ENCODE results near the gene MTURN. TPM values are rescaled to one million over a fixed set of nuclear protein-coding genes. Genes with fewer than 3 reads are reported as not detected.
"Not testable (repeated sequence)": the region's sequence is repeated elsewhere in the genome, so short reads cannot be mapped to it uniquely, and the experiment has no call there.

MTURN gene
- total and polyA plus RNA-seq, 10 donors: 6.3 to 36.6 (median 14.8) TPM

- TF ChIP-seq POLR2AphosphoS5 (IDR thresholded peaks at IDR 0.05) (no peak), POLR2A (IDR thresholded peaks at IDR 0.05) (no peak), CTCF (IDR thresholded peaks at IDR 0.05 in 8 of 11, conservative IDR thresholded peaks at IDR 0.05 in 3 of 11) (no peak)
- no peaks in the 10 kb centered on the region for H3K27me3 ChIP-seq (replicated peaks in 1 of 7)
- H3K9me3 ChIP-seq: no peaks in the 10 kb centered on the region
- intact Hi-C loops (cut with DNase I; ENCODE audit: low total_unique reads): no loop called here
- H3K4me1 ChIP-seq: no peaks in the 10 kb centered on the region
- H3K27ac ChIP-seq: no peak overlapping the region
- H3K4me3 ChIP-seq: no peak overlapping the region
- DNase-seq: no peak
- peaks cover 0 to 9% (median 0%) of the 10 kb centered on the region in 6 donors for H3K36me3 ChIP-seq
- WGBS, 5 donors: 27 to 48% (median 42%) methylated on average over 3 of the region's 3 CpGs
Measured at GRCh38 chr7:30090111-30090510, 44.7 kb upstream of the MTURN start.

GRCh38 chr7:30091491-30091912, 43.3 kb upstream of the MTURN start:
- Histone ChIP-seq H3K36me3 (no peaks in the 10 kb centered on the region), H3K9me3 (no peaks in the 10 kb centered on the region), H3K4me1 (no peaks in the 10 kb centered on the region), H3K27me3 (replicated peaks in 1 of 7) (no peaks in the 10 kb centered on the region), H3K27ac (no peak overlapping the region), H3K4me3 (no peak overlapping the region)
- intact Hi-C loops (cut with DNase I; ENCODE audit: low total_unique reads): no loop called here
- TF ChIP-seq POLR2AphosphoS5 (IDR thresholded peaks at IDR 0.05): no peak
- no peak for TF ChIP-seq POLR2A (IDR thresholded peaks at IDR 0.05)
- no peak for TF ChIP-seq CTCF (IDR thresholded peaks at IDR 0.05 in 8 of 11, conservative IDR thresholded peaks at IDR 0.05 in 3 of 11)
- no peak for DNase-seq
- WGBS, 5 donors: 83 to 89% (median 87%) methylated on average over 2 of the region's 2 CpGs

GRCh38 chr7:30091987-30092386, 42.8 kb upstream of the MTURN start:
- Histone ChIP-seq H3K27me3 (replicated peaks in 1 of 7) (no peaks in the 10 kb centered on the region), H3K9me3 (no peaks in the 10 kb centered on the region), H3K36me3 (no peaks in the 10 kb centered on the region), H3K4me1 (no peaks in the 10 kb centered on the region), H3K27ac (no peak overlapping the region), H3K4me3 (no peak overlapping the region)
- TF ChIP-seq POLR2AphosphoS5 (IDR thresholded peaks at IDR 0.05) (no peak), POLR2A (IDR thresholded peaks at IDR 0.05) (no peak), CTCF (IDR thresholded peaks at IDR 0.05 in 8 of 11, conservative IDR thresholded peaks at IDR 0.05 in 3 of 11) (no peak)
- WGBS, 5 donors: 91 to 95% (median 93%) methylated on average over 5 of the region's 5 CpGs
- DNase-seq: no peak
- intact Hi-C loops (cut with DNase I; ENCODE audit: low total_unique reads): no loop called here

GRCh38 chr7:30093420-30093952, 41.3 kb upstream of the MTURN start:
- intact Hi-C loops (cut with DNase I; ENCODE audit: low total_unique reads): no loop called here
- no peak overlapping the region for H3K27ac ChIP-seq
- no peak for TF ChIP-seq POLR2AphosphoS5 (IDR thresholded peaks at IDR 0.05)
- TF ChIP-seq POLR2A (IDR thresholded peaks at IDR 0.05): no peak
- TF ChIP-seq CTCF (IDR thresholded peaks at IDR 0.05 in 8 of 11, conservative IDR thresholded peaks at IDR 0.05 in 3 of 11): no peak
- H3K27me3 ChIP-seq (replicated peaks in 1 of 7): no peaks in the 10 kb centered on the region
- H3K36me3 ChIP-seq: no peaks in the 10 kb centered on the region
- no peak overlapping the region for H3K4me3 ChIP-seq
- no peaks in the 10 kb centered on the region for H3K4me1 ChIP-seq
- DNase-seq: no peak
- H3K9me3 ChIP-seq: peaks cover 0 to 2% (median 0%) of the 10 kb centered on the region in 8 donors
- 79 to 92% (median 84%) methylated on average over 4 to 5 of the region's 5 CpGs for WGBS, 5 donors

GRCh38 chr7:30098599-30098998, 36.2 kb upstream of the MTURN start:
- H3K4me3 ChIP-seq; H3K4me1 ChIP-seq; intact Hi-C loops (cut with DNase I; ENCODE audit: low total_unique reads); H3K9me3 ChIP-seq; H3K36me3 ChIP-seq; H3K27ac ChIP-seq; DNase-seq; H3K27me3 ChIP-seq (replicated peaks in 1 of 7): not testable (repeated sequence)
- WGBS, 5 donors: 91 to 96% (median 93%) methylated on average over 21 of the region's 21 CpGs

Measured in spleen (tissue), 11 donors.